Neural progenitor cell (in vitro differentiated cells): Measurements from ENCODE around the gene MYORG. TPM values are rescaled to one million over a fixed set of nuclear protein-coding genes. Genes with fewer than 3 reads are reported as not detected.

Source experiments
- DNase-seq: peaks from one replicate; pipeline ENCODE4 v3.0.0-alpha.2; 2016; ENCODE audit warnings: low spot score
- H2AFZ ChIP-seq: fragments of 200-600 bp; sonication (generic); replicated peaks from 2 replicates; pipeline ENCODE4 v1.6.1; 2016; ENCODE audit warnings: antibody characterized with exemption
- H3F3A ChIP-seq: fragments of 200-600 bp; sonication (generic); 2 replicates; pipeline ENCODE4 v1.6.1; 2016; ENCODE audit warnings: antibody characterized with exemption, low read depth
- H3K27ac ChIP-seq: fragments of 200-600 bp; sonication (generic); 2 replicates; pipeline ENCODE4 v1.5.1; 2016; ENCODE audit warnings: mild to moderate bottlenecking
- H3K27me3 ChIP-seq: fragments of 200-600 bp; sonication (generic); 2 replicates; pipeline ENCODE4 v1.6.1; 2016; ENCODE audit warnings: mild to moderate bottlenecking, moderate library complexity
- H3K36me3 ChIP-seq: fragments of 200-600 bp; sonication (generic); 2 replicates; pipeline ENCODE4 v1.5.1; 2016
- H3K4me1 ChIP-seq: fragments of 200-600 bp; sonication (generic); 2 replicates; pipeline ENCODE4 v1.6.1; 2016; ENCODE audit warnings: mixed run types
- H3K4me2 ChIP-seq: fragments of 200-600 bp; sonication (generic); 2 replicates; pipeline ENCODE4 v1.6.1; 2016
- H3K4me3 ChIP-seq: fragments of 200-600 bp; sonication (generic); 2 replicates; pipeline ENCODE4 v1.5.1; 2016
- H3K79me2 ChIP-seq: fragments of 200-600 bp; sonication (generic); 2 replicates; pipeline ENCODE4 v1.6.1; 2016; ENCODE audit warnings: low read depth
- H3K9ac ChIP-seq: fragments of 200-600 bp; sonication (generic); 2 replicates; pipeline ENCODE4 v1.6.1; 2016
- H3K9me3 ChIP-seq: fragments of 200-600 bp; sonication (generic); 2 replicates; pipeline ENCODE4 v1.5.1; 2016; ENCODE audit warnings: low read depth
- H4K20me1 ChIP-seq: fragments of 200-600 bp; sonication (generic); 2 replicates; pipeline ENCODE4 v1.6.1; 2016; ENCODE audit warnings: low read depth
- H3K27ac Mint-ChIP-seq: 3 replicates; pipeline ENCODE4 v1.8.0; 2021; ENCODE audit warnings: mixed read lengths
- H3K27me3 Mint-ChIP-seq: 2 replicates; pipeline ENCODE4 v1.8.0; 2022; ENCODE audit warnings: low read depth, mild to moderate bottlenecking, inconsistent platforms, moderate library complexity, mixed read lengths; ENCODE audit not compliant: insufficient read depth
- H3K36me3 Mint-ChIP-seq: 3 replicates; pipeline ENCODE4 v1.8.0; 2021; ENCODE audit warnings: mixed read lengths
- H3K4me1 Mint-ChIP-seq: 3 replicates; pipeline ENCODE4 v1.8.0; 2021; ENCODE audit warnings: mixed read lengths
- H3K4me3 Mint-ChIP-seq: 3 replicates; pipeline ENCODE4 v1.8.0; 2021; ENCODE audit warnings: mild to moderate bottlenecking, moderate library complexity, mixed read lengths
- H3K9me3 Mint-ChIP-seq: 3 replicates; pipeline ENCODE4 v1.8.0; 2020; ENCODE audit warnings: mixed read lengths
- EZH2 ChIP-seq: fragments of 200-600 bp; sonication (generic); IDR thresholded peaks from 2 replicates; pipeline ENCODE4 v1.6.1; 2017; ENCODE audit warnings: antibody characterized with exemption, mild to moderate bottlenecking, moderate library complexity
- EZH2phosphoT487 ChIP-seq: fragments of 200-600 bp; sonication (generic); IDR thresholded peaks from 2 replicates; pipeline ENCODE4 v1.6.1; 2017; ENCODE audit warnings: antibody characterized with exemption
- total RNA-seq: library from RNA; depleted of rRNA; stranded (reverse); fragments of >200 nt; gene quantifications from 2 replicates; pipeline ENCODE4 v1.2.3, GENCODE V29; 2015; ENCODE audit warnings: low replicate concordance
- TF ChIP-seq, protein P1 (sequence below): fragments of 200-600 bp; sonication (generic); IDR thresholded peaks from 2 replicates; pipeline ENCODE4 v1.5.1; 2017; ENCODE audit warnings: antibody characterized with exemption, mild to moderate bottlenecking

The MYORG gene
- total RNA-seq, 1 donor from 2014 or later: 0.04 TPM

DNA sequence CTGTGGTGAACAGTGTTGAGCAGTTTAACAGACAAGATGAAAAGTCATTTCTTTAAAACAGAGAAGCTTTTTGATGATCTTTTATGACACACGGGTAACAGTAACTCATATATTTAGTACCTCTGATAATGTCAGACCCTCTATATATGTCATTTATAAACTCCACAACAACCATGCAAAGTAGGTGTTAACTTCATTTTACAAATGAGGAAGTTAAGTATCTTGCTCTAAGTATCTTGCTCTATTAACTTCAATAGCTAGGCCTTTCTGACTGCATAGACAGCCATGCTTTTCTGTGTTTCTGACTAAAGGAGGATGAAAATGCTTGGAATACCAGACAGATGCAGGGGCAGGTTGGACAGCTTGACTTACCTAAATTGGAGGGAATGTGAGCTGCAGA lies 45.5 kb downstream of the MYORG start:
- no peaks in the 10 kb centered on the region for H3K9me3 Mint-ChIP-seq
- no peaks in the 10 kb centered on the region for H3K9me3 ChIP-seq
- H3K36me3 ChIP-seq: no peaks in the 10 kb centered on the region
- no peak overlapping the region for H2AFZ ChIP-seq
- H3K27ac ChIP-seq: no peak overlapping the region
- no peak overlapping the region for H3K4me2 ChIP-seq
- TF ChIP-seq, protein P1, sequence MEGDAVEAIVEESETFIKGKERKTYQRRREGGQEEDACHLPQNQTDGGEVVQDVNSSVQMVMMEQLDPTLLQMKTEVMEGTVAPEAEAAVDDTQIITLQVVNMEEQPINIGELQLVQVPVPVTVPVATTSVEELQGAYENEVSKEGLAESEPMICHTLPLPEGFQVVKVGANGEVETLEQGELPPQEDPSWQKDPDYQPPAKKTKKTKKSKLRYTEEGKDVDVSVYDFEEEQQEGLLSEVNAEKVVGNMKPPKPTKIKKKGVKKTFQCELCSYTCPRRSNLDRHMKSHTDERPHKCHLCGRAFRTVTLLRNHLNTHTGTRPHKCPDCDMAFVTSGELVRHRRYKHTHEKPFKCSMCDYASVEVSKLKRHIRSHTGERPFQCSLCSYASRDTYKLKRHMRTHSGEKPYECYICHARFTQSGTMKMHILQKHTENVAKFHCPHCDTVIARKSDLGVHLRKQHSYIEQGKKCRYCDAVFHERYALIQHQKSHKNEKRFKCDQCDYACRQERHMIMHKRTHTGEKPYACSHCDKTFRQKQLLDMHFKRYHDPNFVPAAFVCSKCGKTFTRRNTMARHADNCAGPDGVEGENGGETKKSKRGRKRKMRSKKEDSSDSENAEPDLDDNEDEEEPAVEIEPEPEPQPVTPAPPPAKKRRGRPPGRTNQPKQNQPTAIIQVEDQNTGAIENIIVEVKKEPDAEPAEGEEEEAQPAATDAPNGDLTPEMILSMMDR: no peak
- peaks cover 50% of the 10 kb centered on the region for H3K79me2 ChIP-seq
- H3K27me3 Mint-ChIP-seq: peaks cover 3% of the 10 kb centered on the region
- H3F3A ChIP-seq: peaks cover 44% of the 10 kb centered on the region
- H3K4me3 ChIP-seq: no peak overlapping the region
- no peaks in the 10 kb centered on the region for H3K27me3 ChIP-seq
- no peak overlapping the region for H3K27ac Mint-ChIP-seq
- H3K4me3 Mint-ChIP-seq: no peak overlapping the region
- no peak for DNase-seq
- H4K20me1 ChIP-seq: peaks cover 28% of the 10 kb centered on the region
- H3K9ac ChIP-seq: no peak overlapping the region
- H3K36me3 Mint-ChIP-seq: no peaks in the 10 kb centered on the region
- peaks cover 23% of the 10 kb centered on the region for H3K4me1 ChIP-seq
- H3K4me1 Mint-ChIP-seq: peaks cover 45% of the 10 kb centered on the region

GRCh38 chr9:34328987-34329832 lies 47.5 kb downstream of the MYORG start, which contains the start of the genes KIF24 and NUDT2:
KIF24 (minus strand) TSS chr9:34329268; CDS start chr9:34311346, 17,922 bp downstream.
NUDT2 (plus strand) TSS chr9:34329569; CDS start chr9:34339040, 9,471 bp downstream.
- peak; percentile 100 for DNase-seq
- H3K4me1 Mint-ChIP-seq: peaks cover 36% of the 10 kb centered on the region
- peaks cover 39% of the 10 kb centered on the region for H3F3A ChIP-seq
- peak within 1 kb of the TSS; percentile 97 for H3K27ac Mint-ChIP-seq
- H2AFZ ChIP-seq: peak within 1 kb of the TSS; percentile 89
- no peaks in the 10 kb centered on the region for H3K36me3 Mint-ChIP-seq
- H3K27ac ChIP-seq: peak within 1 kb of the TSS; percentile 75
- peaks cover 21% of the 10 kb centered on the region for H4K20me1 ChIP-seq
- H3K79me2 ChIP-seq: peaks cover 55% of the 10 kb centered on the region
- H3K9ac ChIP-seq: peak within 1 kb of the TSS; percentile 95
- no peaks in the 10 kb centered on the region for H3K9me3 Mint-ChIP-seq
- H3K4me3 Mint-ChIP-seq: peak within 1 kb of the TSS; percentile 97
- no peaks in the 10 kb centered on the region for H3K9me3 ChIP-seq
- peak within 1 kb of the TSS; percentile 87 for H3K4me2 ChIP-seq
- peaks cover 3% of the 10 kb centered on the region for H3K27me3 Mint-ChIP-seq
- peak within 1 kb of the TSS; percentile 77 for H3K4me3 ChIP-seq
- no peaks in the 10 kb centered on the region for H3K36me3 ChIP-seq
- H3K4me1 ChIP-seq: peaks cover 12% of the 10 kb centered on the region
- TF ChIP-seq, protein P1: no peak
- TF ChIP-seq EZH2 (no peak), EZH2phosphoT487 (no peak)
- H3K27me3 ChIP-seq: no peaks in the 10 kb centered on the region

GRCh38 chr9:34328500-34328986 lies 48.2 kb downstream of the MYORG start:
- H3K36me3 ChIP-seq: no peaks in the 10 kb centered on the region
- H3F3A ChIP-seq: peaks cover 32% of the 10 kb centered on the region
- no peaks in the 10 kb centered on the region for H3K36me3 Mint-ChIP-seq
- H3K27ac Mint-ChIP-seq: peak overlapping the region; percentile 97
- H3K27me3 ChIP-seq: no peaks in the 10 kb centered on the region
- DNase-seq: peak; percentile 13
- H4K20me1 ChIP-seq: peaks cover 15% of the 10 kb centered on the region
- H3K79me2 ChIP-seq: peaks cover 58% of the 10 kb centered on the region
- peak overlapping the region; percentile 84 for H3K9ac ChIP-seq
- peaks cover 3% of the 10 kb centered on the region for H3K27me3 Mint-ChIP-seq
- no peaks in the 10 kb centered on the region for H3K9me3 Mint-ChIP-seq
- TF ChIP-seq, protein P1: no peak
- no peak for TF ChIP-seq EZH2phosphoT487
- TF ChIP-seq EZH2: no peak
- peak overlapping the region; percentile 87 for H3K4me2 ChIP-seq
- peak overlapping the region; percentile 97 for H3K4me3 Mint-ChIP-seq
- H3K9me3 ChIP-seq: no peaks in the 10 kb centered on the region
- peaks cover 33% of the 10 kb centered on the region for H3K4me1 Mint-ChIP-seq
- H3K27ac ChIP-seq: no peak overlapping the region
- peak overlapping the region; percentile 77 for H3K4me3 ChIP-seq
- peaks cover 7% of the 10 kb centered on the region for H3K4me1 ChIP-seq
- H2AFZ ChIP-seq: peak overlapping the region; percentile 89
